ENCODE data around the gene TNFRSF18. TPM values are rescaled to one million over a fixed set of nuclear protein-coding genes. Genes with fewer than 3 reads are reported as not detected.

Gene TNFRSF18
- polyA plus RNA-seq, 1 donor (not counting 4 experiments of a cell fraction or from before 2014, with no cell fraction given) = 0.21 TPM

DNA sequence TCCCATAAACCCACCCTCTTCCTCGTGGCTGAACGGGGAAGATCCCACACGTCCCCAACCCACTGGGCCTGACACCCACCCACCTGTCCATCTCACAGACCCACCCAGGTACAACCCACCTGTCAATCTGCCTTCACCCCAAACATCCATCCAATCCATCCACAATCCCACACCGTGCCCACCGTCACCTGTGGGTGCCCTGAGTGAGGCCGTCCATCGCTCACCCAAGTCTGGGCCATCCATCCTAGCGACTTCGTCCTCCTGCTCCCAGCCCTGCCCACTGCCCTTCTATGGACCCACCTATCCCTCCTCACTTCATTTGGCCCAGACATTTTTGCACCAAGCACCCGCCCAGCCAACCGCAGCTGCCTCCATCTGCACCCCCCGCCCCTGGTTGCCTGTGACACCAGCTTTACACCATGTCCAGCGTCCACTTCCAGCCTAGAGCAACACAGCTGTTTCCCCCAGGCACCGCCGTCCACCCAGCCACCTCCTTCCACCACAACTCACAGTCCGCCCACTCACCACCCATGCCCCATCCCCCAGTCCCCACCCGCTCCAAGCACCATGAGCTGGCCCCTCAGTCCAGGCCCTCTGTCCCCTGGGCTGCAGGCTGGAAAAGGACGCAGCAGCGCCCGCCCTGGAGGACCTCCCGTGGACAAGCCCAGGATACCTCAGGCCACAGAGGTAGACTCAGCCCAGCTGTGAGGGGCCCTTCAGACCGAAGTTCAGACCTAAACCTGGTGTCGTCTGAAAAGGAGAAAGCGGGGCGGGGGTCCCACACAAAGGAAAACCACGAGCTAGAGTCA, 25.1 kb downstream of the TNFRSF18 start:
- no peak overlapping the region for H3K9ac ChIP-seq (ENCODE audit: control insufficient read depth, extremely low read depth, insufficient read depth, low read length)
- H3K4me2 ChIP-seq (ENCODE audit: control insufficient read depth, extremely low read depth, insufficient read depth, low read depth, low read length) = no peak overlapping the region
- no peaks in the 10 kb centered on the region for H3K9me1 ChIP-seq (ENCODE audit: control insufficient read depth, extremely low read depth, insufficient read depth, low read length)
- dilution Hi-C loops (cut with MboI; ENCODE audit: extremely low pct_ligation_motif_present, low sequenced_read_pairs) = no loop called here
- no peaks in the 10 kb centered on the region for H4K20me1 ChIP-seq (ENCODE audit: control insufficient read depth, extremely low read depth, insufficient read depth, low read length)
- H2AFZ ChIP-seq (ENCODE audit: control insufficient read depth, low read length) = no peak overlapping the region
- H3K4me3 ChIP-seq (ENCODE audit: control insufficient read depth in 2 of 3, extremely low read depth in 1 of 3, insufficient read depth in 2 of 3, low read depth in 1 of 3, low read length in 3 of 3) = no peak overlapping the region
- no peak overlapping the region for H3K27ac ChIP-seq (ENCODE audit: control insufficient read depth, insufficient read depth, low read length)
- DNase-seq (ENCODE audit: low read depth, low spot score) = no peak
- TF ChIP-seq, protein P1, sequence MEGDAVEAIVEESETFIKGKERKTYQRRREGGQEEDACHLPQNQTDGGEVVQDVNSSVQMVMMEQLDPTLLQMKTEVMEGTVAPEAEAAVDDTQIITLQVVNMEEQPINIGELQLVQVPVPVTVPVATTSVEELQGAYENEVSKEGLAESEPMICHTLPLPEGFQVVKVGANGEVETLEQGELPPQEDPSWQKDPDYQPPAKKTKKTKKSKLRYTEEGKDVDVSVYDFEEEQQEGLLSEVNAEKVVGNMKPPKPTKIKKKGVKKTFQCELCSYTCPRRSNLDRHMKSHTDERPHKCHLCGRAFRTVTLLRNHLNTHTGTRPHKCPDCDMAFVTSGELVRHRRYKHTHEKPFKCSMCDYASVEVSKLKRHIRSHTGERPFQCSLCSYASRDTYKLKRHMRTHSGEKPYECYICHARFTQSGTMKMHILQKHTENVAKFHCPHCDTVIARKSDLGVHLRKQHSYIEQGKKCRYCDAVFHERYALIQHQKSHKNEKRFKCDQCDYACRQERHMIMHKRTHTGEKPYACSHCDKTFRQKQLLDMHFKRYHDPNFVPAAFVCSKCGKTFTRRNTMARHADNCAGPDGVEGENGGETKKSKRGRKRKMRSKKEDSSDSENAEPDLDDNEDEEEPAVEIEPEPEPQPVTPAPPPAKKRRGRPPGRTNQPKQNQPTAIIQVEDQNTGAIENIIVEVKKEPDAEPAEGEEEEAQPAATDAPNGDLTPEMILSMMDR (optimal IDR thresholded peaks at IDR 0.05 in 1 of 3, IDR thresholded peaks at IDR 0.05 in 1 of 3, conservative IDR thresholded peaks at IDR 0.05 in 1 of 3; ENCODE audit: extremely low read depth in 1 of 3, insufficient read depth in 2 of 3, low read length in 3 of 3) = no peak
- no peak for TF ChIP-seq EZH2 (IDR thresholded peaks at IDR 0.05; ENCODE audit: low read length)
- no peaks in the 10 kb centered on the region for H3K9me3 ChIP-seq (ENCODE audit: control insufficient read depth, low read depth, low read length)
- no peaks in the 10 kb centered on the region for H3K4me1 ChIP-seq (ENCODE audit: control insufficient read depth, extremely low read depth, insufficient read depth, low read length)
- H3K27me3 ChIP-seq (ENCODE audit: control insufficient read depth, extremely low read depth, insufficient read depth, low read length) = peaks cover 7% of the 10 kb centered on the region
- H3K36me3 ChIP-seq (ENCODE audit: control insufficient read depth in 2 of 2, extremely low read depth in 1 of 2, insufficient read depth in 2 of 2, low read length in 2 of 2) = no peaks in the 10 kb centered on the region
- FAIRE-seq = no peak
- no peaks in the 10 kb centered on the region for H3K79me2 ChIP-seq (ENCODE audit: control insufficient read depth, insufficient read depth, low read length)

DNA sequence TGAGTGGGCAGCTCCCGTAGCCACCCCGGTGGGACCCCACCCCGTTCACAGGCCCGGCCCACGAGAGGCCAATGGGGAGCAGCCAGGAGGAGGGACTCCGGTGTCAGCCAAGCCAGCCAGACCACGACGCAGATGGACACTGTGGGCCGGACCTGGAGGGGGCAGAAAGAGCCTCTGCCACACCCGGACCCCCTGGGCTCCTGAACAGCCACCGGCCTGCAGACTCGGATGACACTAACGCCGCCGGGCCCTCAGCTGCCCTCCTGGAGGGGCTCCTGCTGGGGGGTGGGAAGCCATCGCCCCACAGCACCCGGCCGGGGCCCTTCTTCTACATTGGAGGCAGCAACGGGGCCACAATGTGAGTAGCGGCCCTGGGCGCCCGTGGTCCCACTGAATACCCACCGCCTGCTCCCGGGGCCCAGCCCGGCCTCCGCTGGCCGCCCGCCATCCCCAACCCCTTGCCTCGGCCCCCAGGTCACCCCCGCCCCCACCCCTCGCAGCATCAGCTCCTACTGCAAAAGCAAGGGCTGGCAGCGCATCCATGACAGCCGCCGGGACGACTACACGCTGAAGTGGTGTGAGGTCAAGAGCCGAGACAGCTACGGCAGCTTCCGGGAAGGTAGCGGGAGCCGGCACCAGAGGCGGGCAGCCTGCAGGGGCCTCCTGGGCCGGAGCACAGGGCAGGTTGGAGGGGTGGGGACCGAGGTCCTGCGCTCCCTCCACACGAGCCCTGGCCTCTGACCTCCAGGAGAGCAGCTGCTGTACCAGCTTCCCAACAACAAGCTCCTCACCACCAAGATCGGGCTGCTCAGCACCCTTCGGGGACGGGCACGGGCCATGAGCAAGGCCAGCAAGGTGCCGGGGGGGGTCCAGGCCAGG, 26.2 kb downstream of the TNFRSF18 start:
- no peak for DNase-seq (ENCODE audit: low read depth, low spot score)
- dilution Hi-C loops (cut with MboI; ENCODE audit: extremely low pct_ligation_motif_present, low sequenced_read_pairs) = no loop called here

More for the DNA sequence above, 26.2 kb downstream of the TNFRSF18 start:
- Histone ChIP-seq H3K79me2 (ENCODE audit: control insufficient read depth, insufficient read depth, low read length) (no peaks in the 10 kb centered on the region), H3K36me3 (ENCODE audit: control insufficient read depth in 2 of 2, extremely low read depth in 1 of 2, insufficient read depth in 2 of 2, low read length in 2 of 2) (no peaks in the 10 kb centered on the region), H3K9me3 (ENCODE audit: control insufficient read depth, low read depth, low read length) (no peaks in the 10 kb centered on the region), H4K20me1 (ENCODE audit: control insufficient read depth, extremely low read depth, insufficient read depth, low read length) (no peaks in the 10 kb centered on the region), H2AFZ (ENCODE audit: control insufficient read depth, low read length) (no peak overlapping the region), H3K4me3 (ENCODE audit: control insufficient read depth in 2 of 3, extremely low read depth in 1 of 3, insufficient read depth in 2 of 3, low read depth in 1 of 3, low read length in 3 of 3) (no peak overlapping the region), H3K27ac (ENCODE audit: control insufficient read depth, insufficient read depth, low read length) (no peak overlapping the region), H3K27me3 (ENCODE audit: control insufficient read depth, extremely low read depth, insufficient read depth, low read length) (peaks cover 3% of the 10 kb centered on the region), H3K4me2 (ENCODE audit: control insufficient read depth, extremely low read depth, insufficient read depth, low read depth, low read length) (no peak overlapping the region), H3K9ac (ENCODE audit: control insufficient read depth, extremely low read depth, insufficient read depth, low read length) (no peak overlapping the region), H3K9me1 (ENCODE audit: control insufficient read depth, extremely low read depth, insufficient read depth, low read length) (no peaks in the 10 kb centered on the region), H3K4me1 (ENCODE audit: control insufficient read depth, extremely low read depth, insufficient read depth, low read length) (no peaks in the 10 kb centered on the region)
- TF ChIP-seq EZH2 (IDR thresholded peaks at IDR 0.05; ENCODE audit: low read length) = no peak
- TF ChIP-seq, protein P1 (optimal IDR thresholded peaks at IDR 0.05 in 1 of 3, IDR thresholded peaks at IDR 0.05 in 1 of 3, conservative IDR thresholded peaks at IDR 0.05 in 1 of 3; ENCODE audit: extremely low read depth in 1 of 3, insufficient read depth in 2 of 3, low read length in 3 of 3) = no peak
- no peak for FAIRE-seq

Data from keratinocyte (primary cell).